Measurements from ENCODE around the gene MPZL3.

MPZL3 gene

GRCh38 chr11:118180300-118180703 is 71.9 kb downstream of the MPZL3 start:
- DNase-seq: no peak

DNA sequence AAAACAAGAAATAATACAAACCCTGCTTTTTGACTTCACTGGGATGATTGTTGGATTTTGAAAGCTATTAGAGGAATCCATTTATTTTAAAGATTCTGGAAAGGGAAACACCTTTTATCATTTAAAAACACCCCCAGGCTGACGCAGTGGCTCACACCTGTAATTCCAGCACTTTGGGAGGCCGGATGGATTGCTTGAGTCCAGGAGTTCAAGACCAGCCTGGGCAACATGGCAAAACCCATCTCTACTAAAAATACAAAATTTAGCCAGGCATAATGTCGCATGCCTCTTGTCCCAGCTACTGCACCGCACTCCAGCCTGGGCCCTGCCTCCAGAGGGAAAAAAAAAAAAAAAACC is 75.4 kb downstream of the MPZL3 start:
- DNase-seq: no peak

Data from CD4-positive, alpha-beta T cell treated with Interleukin-4 for 4 hours (primary cell).